Caco-2 (cell line): ENCODE measurements around the gene MYBPHL. TPM values are rescaled to one million over a fixed set of nuclear protein-coding genes. Genes with fewer than 3 reads are reported as not detected.

Source experiments
- BruUV-seq: library from RNA; stranded (reverse); fragments of 400-500 nt; replicated peaks from 2 replicates; lab custom pipeline; 2021; lab: Mats Ljungman, UMichigan
- CTCF ChIA-PET: fragments of 300-600 bp; sonication (Branson Sonifier 250); formaldehyde crosslinking; loops from one replicate; lab custom pipeline; 2022; ENCODE audit warnings: antibody characterized with exemption; lab: Charles Lee
- POLR2A ChIA-PET: fragments of 300-600 bp; sonication (Branson Sonifier 250); formaldehyde crosslinking; loops from one replicate; lab custom pipeline; 2022; ENCODE audit warnings: antibody characterized with exemption; lab: Charles Lee
- DNase-seq, 2 experiments: peaks; one replicate each; pipeline versions ENCODE4 v3.0.0 to v3.0.0-alpha.2; 2020 to 2022
- H3K27me3 ChIP-seq: replicated peaks from 2 replicates; pipeline ENCODE4 v1.6.0; 2011; ENCODE audit warnings: low read length; ENCODE audit not compliant: control insufficient read depth, insufficient read depth
- H3K36me3 ChIP-seq: 2 replicates; pipeline ENCODE4 v1.5.1; 2011; ENCODE audit warnings: low read length; ENCODE audit not compliant: control insufficient read depth, insufficient read depth
- H3K4me1 ChIP-seq: fragments of 250-450 bp; sonication (Bioruptor Pico); 2 replicates; pipeline ENCODE4 v1.5.1; 2020; ENCODE audit warnings: mild to moderate bottlenecking
- H3K4me3 ChIP-seq: 2 replicates; pipeline ENCODE4 v1.5.1; 2011; ENCODE audit warnings: low read depth, mild to moderate bottlenecking, control low read depth, low read length
- H3K9me3 ChIP-seq: fragments of 250-450 bp; sonication (Bioruptor Pico); 2 replicates; pipeline ENCODE4 v1.5.1; 2020; ENCODE audit warnings: mild to moderate bottlenecking, moderate library complexity
- H3K27ac Mint-ChIP-seq: one replicate; pipeline ENCODE4 v1.8.0; 2022; ENCODE audit warnings: mixed read lengths; ENCODE audit not compliant: unreplicated experiment
- H3K27me3 Mint-ChIP-seq: one replicate; pipeline ENCODE4 v1.8.0; 2022; ENCODE audit warnings: mixed read lengths; ENCODE audit not compliant: insufficient read depth, unreplicated experiment
- H3K36me3 Mint-ChIP-seq: one replicate; pipeline ENCODE4 v1.8.0; 2022; ENCODE audit warnings: mild to moderate bottlenecking, mixed read lengths; ENCODE audit not compliant: insufficient read depth, unreplicated experiment
- H3K4me1 Mint-ChIP-seq: one replicate; pipeline ENCODE4 v1.8.0; 2022; ENCODE audit warnings: low read depth, mixed read lengths; ENCODE audit not compliant: unreplicated experiment
- H3K4me3 Mint-ChIP-seq: one replicate; pipeline ENCODE4 v1.8.0; 2022; ENCODE audit warnings: mild to moderate bottlenecking, moderate library complexity, mixed read lengths; ENCODE audit not compliant: unreplicated experiment
- H3K9me3 Mint-ChIP-seq: one replicate; pipeline ENCODE4 v1.8.0; 2022; ENCODE audit warnings: mixed read lengths; ENCODE audit not compliant: unreplicated experiment
- CTCF ChIP-seq, 2 experiments: fragments of 200-600 bp in 1 of 2; IDR thresholded peaks; 1 replicate in 1 of 2; 2 replicates in 1 of 2; pipeline versions ENCODE4 v1.5.1 to v1.8.0; 2011 to 2022; ENCODE audit warnings: antibody characterized with exemption in 1 of 2, control low read depth in 1 of 2, inconsistent platforms in 1 of 2, low read depth in 1 of 2, low read length in 1 of 2, mild to moderate bottlenecking in 1 of 2, moderate library complexity in 1 of 2; ENCODE audit not compliant: insufficient read depth in 1 of 2, severe bottlenecking in 1 of 2, unreplicated experiment in 1 of 2
- intact Hi-C: fragments of 100-400 bp; cut with micrococcal nuclease; formaldehyde crosslinking; loops from one replicate; pipeline ENCODE4 v1.10.0; 2022; ENCODE audit not compliant: unreplicated experiment
- total RNA-seq: library from RNA; stranded (reverse); gene quantifications from 2 replicates; pipeline ENCODE4 v1.2.3, GENCODE V29; 2022

The MYBPHL gene
- total RNA-seq, 1 experiment from 2014 or later = not detected

- no peak overlapping the region for H3K4me3 ChIP-seq
- H3K9me3 ChIP-seq = no peaks in the 10 kb centered on the region
- BruUV-seq = no TSS peak
- Mint-ChIP-seq H3K9me3 (no peaks in the 10 kb centered on the region), H3K36me3 (peaks cover 23% of the 10 kb centered on the region), H3K4me3 (no peak overlapping the region), H3K4me1 (no peaks in the 10 kb centered on the region), H3K27me3 (no peaks in the 10 kb centered on the region), H3K27ac (no peak overlapping the region)
- H3K4me1 ChIP-seq = no peaks in the 10 kb centered on the region
- ChIA-PET POLR2A (no interaction called here), CTCF (no interaction called here)
- no peak for TF ChIP-seq CTCF (IDR thresholded peaks at IDR 0.05; ENCODE audit: insufficient read depth in 1 of 2, low read depth in 1 of 2, low read length in 1 of 2, severe bottlenecking in 1 of 2, unreplicated experiment in 1 of 2)
- no peaks in the 10 kb centered on the region for H3K27me3 ChIP-seq
- H3K36me3 ChIP-seq = no peaks in the 10 kb centered on the region
- intact Hi-C loops = no loop called here
- no peak for DNase-seq
Observed at GRCh38 chr1:109347511-109347910, 40.7 kb upstream of the MYBPHL start.

- ChIA-PET CTCF (no interaction called here), POLR2A (no interaction called here)
- no peak for TF ChIP-seq CTCF (IDR thresholded peaks at IDR 0.05; ENCODE audit: insufficient read depth in 1 of 2, low read depth in 1 of 2, low read length in 1 of 2, severe bottlenecking in 1 of 2, unreplicated experiment in 1 of 2)
- intact Hi-C loops = no loop called here
- Mint-ChIP-seq H3K4me3 (no peak overlapping the region), H3K27ac (no peak overlapping the region), H3K9me3 (no peaks in the 10 kb centered on the region), H3K27me3 (no peaks in the 10 kb centered on the region), H3K36me3 (peaks cover 48% of the 10 kb centered on the region), H3K4me1 (no peaks in the 10 kb centered on the region)
- Histone ChIP-seq H3K4me3 (no peak overlapping the region), H3K9me3 (no peaks in the 10 kb centered on the region), H3K27me3 (no peaks in the 10 kb centered on the region), H3K4me1 (no peaks in the 10 kb centered on the region), H3K36me3 (no peaks in the 10 kb centered on the region)
- no peak for DNase-seq
- BruUV-seq = no TSS peak
Observed at GRCh38 chr1:109341944-109342930, 35.4 kb upstream of the MYBPHL start.

- CTCF ChIA-PET = no interaction called here
Observed at GRCh38 chr1:109338608-109339007, 31.8 kb upstream of the MYBPHL start.

More at GRCh38 chr1:109338608-109339007, 31.8 kb upstream of the MYBPHL start:
- BruUV-seq = no TSS peak
- intact Hi-C loops = no loop called here
- Histone ChIP-seq H3K4me3 (no peak overlapping the region), H3K9me3 (no peaks in the 10 kb centered on the region), H3K36me3 (no peaks in the 10 kb centered on the region), H3K4me1 (no peaks in the 10 kb centered on the region), H3K27me3 (no peaks in the 10 kb centered on the region)
- Mint-ChIP-seq H3K4me3 (no peak overlapping the region), H3K27ac (no peak overlapping the region), H3K9me3 (no peaks in the 10 kb centered on the region), H3K36me3 (peaks cover 40% of the 10 kb centered on the region), H3K4me1 (no peaks in the 10 kb centered on the region), H3K27me3 (no peaks in the 10 kb centered on the region)
- DNase-seq = no peak
- no peak for TF ChIP-seq CTCF (IDR thresholded peaks at IDR 0.05; ENCODE audit: insufficient read depth in 1 of 2, low read depth in 1 of 2, low read length in 1 of 2, severe bottlenecking in 1 of 2, unreplicated experiment in 1 of 2)
- POLR2A ChIA-PET = no interaction called here
